H1 (cell line): ENCODE results near the gene ATP7A. TPM values are rescaled to one million over a fixed set of nuclear protein-coding genes. Genes with fewer than 3 reads are reported as not detected.

ENCODE experiments used
- CTCF ChIA-PET: fragments of 300-600 bp; sonication (Branson Sonifier 250); formaldehyde crosslinking; loops from one replicate; lab custom pipeline; 2021; ENCODE audit not compliant: partially characterized antibody; lab: Charles Lee
- POLR2A ChIA-PET: fragments of 300-600 bp; sonication (Branson Sonifier 250); formaldehyde crosslinking; loops from one replicate; lab custom pipeline; 2021; ENCODE audit warnings: inconsistent platforms; ENCODE audit not compliant: partially characterized antibody; lab: Charles Lee
- DNase-seq, 2 experiments: peaks; one replicate each; pipeline versions ENCODE4 v3.0.0 to v3.0.0-alpha.2; 2010 to 2022; ENCODE audit warnings: low spot score in 2 of 2, low read depth in 1 of 2, mixed read lengths in 1 of 2
- FAIRE-seq: peaks from 2 replicates; lab custom pipeline; 2011; peaks lifted over from hg19 to GRCh38; lab: Jason Lieb, UNC
- H2AFZ ChIP-seq: 2 replicates; pipeline ENCODE4 v1.8.1; 2012; ENCODE audit warnings: low read length, inconsistent platforms
- H2AK5ac ChIP-seq: 2 replicates; pipeline ENCODE4 v1.6.1; 2013; ENCODE audit warnings: low read depth, low read length
- H2BK120ac ChIP-seq: replicated peaks from 2 replicates; pipeline ENCODE3; 2013; ENCODE audit warnings: low read depth, low read length, inconsistent platforms
- H2BK12ac ChIP-seq: 2 replicates; pipeline ENCODE4 v1.6.1; 2013; ENCODE audit warnings: low read depth, low read length
- H2BK15ac ChIP-seq: 2 replicates; pipeline ENCODE4 v1.6.1; 2013; ENCODE audit warnings: low read length
- H2BK20ac ChIP-seq: 2 replicates; pipeline ENCODE4 v1.6.1; 2013; ENCODE audit warnings: low read length
- H2BK5ac ChIP-seq: 2 replicates; pipeline ENCODE4 v1.6.1; 2013; ENCODE audit warnings: low read depth, low read length
- H3K14ac ChIP-seq: 2 replicates; pipeline ENCODE4 v1.6.1; 2013; ENCODE audit warnings: inconsistent platforms; ENCODE audit not compliant: insufficient read length
- H3K18ac ChIP-seq: 2 replicates; pipeline ENCODE4 v1.6.1; 2013; ENCODE audit warnings: low read length; ENCODE audit errors: extremely low read depth
- H3K23ac ChIP-seq: 2 replicates; pipeline ENCODE4 v1.6.1; 2013; ENCODE audit warnings: inconsistent platforms; ENCODE audit not compliant: insufficient read length
- H3K23me2 ChIP-seq: 2 replicates; pipeline ENCODE4 v1.6.1; 2013; ENCODE audit warnings: low read depth, low read length
- H3K27ac ChIP-seq: 2 replicates; pipeline ENCODE4 v1.6.1; 2011; ENCODE audit warnings: low read depth, low read length, inconsistent platforms
- H3K27me3 ChIP-seq, 4 experiments: replicated peaks in 1 of 4; 1 replicate in 1 of 4; 2 replicates in 3 of 4; pipeline versions ENCODE4 v1.6.1 to v1.8.1; 2011 to 2013; ENCODE audit warnings: low read length in 3 of 4, mild to moderate bottlenecking in 3 of 4, inconsistent platforms in 2 of 4, mixed read lengths in 2 of 4, moderate library complexity in 1 of 4; ENCODE audit not compliant: control insufficient read depth in 3 of 4, insufficient read depth in 3 of 4; ENCODE audit errors: extremely low read depth in 1 of 4
- H3K36me3 ChIP-seq, 4 experiments: 2 replicates each; pipeline versions ENCODE4 v1.6.1 to v1.8.1; 2011 to 2013; ENCODE audit warnings: mild to moderate bottlenecking in 4 of 4, low read length in 3 of 4, moderate library complexity in 2 of 4, control low read depth in 1 of 4, inconsistent platforms in 1 of 4; ENCODE audit not compliant: insufficient read depth in 4 of 4, control insufficient read depth in 2 of 4
- H3K4ac ChIP-seq: replicated peaks from 2 replicates; pipeline ENCODE3; 2013; ENCODE audit warnings: low read length, low read depth, mixed read lengths, inconsistent platforms; ENCODE audit not compliant: insufficient read length
- H3K4me1 ChIP-seq, 4 experiments: replicated peaks in 1 of 4; 1 replicate in 1 of 4; 2 replicates in 3 of 4; pipeline versions ENCODE4 v1.6.1 to v1.8.1; 2011 to 2013; ENCODE audit warnings: low read length in 3 of 4, inconsistent platforms in 2 of 4, mixed read lengths in 1 of 4; ENCODE audit not compliant: insufficient read depth in 4 of 4, control insufficient read depth in 3 of 4
- H3K4me2 ChIP-seq, 2 experiments: 2 replicates each; pipeline versions ENCODE4 v1.6.1 to v1.8.1; 2011 to 2013; ENCODE audit warnings: low read depth in 2 of 2, low read length in 2 of 2, control low read depth in 1 of 2, inconsistent platforms in 1 of 2, mild to moderate bottlenecking in 1 of 2; ENCODE audit not compliant: insufficient read depth in 1 of 2
- H3K4me3 ChIP-seq, 4 experiments: fragments of 200-600, 300-600 bp in 1 of 4; sonication (generic), shearing (Covaris generic), sonication (Bioruptor Twin) in 1 of 4; 2 replicates each; pipeline versions ENCODE4 v1.5.1 to v1.8.1; 2011 to 2016; ENCODE audit warnings: low read length in 4 of 4, low read depth in 3 of 4, control low read depth in 2 of 4, inconsistent platforms in 2 of 4, mild to moderate bottlenecking in 2 of 4, mixed read lengths in 1 of 4, moderate library complexity in 1 of 4; ENCODE audit not compliant: insufficient read depth in 2 of 4; ENCODE audit errors: extremely low read depth in 1 of 4
- H3K56ac ChIP-seq: replicated peaks from 2 replicates; pipeline ENCODE3; 2013; ENCODE audit warnings: low read depth, mild to moderate bottlenecking, mixed read lengths, low read length, inconsistent platforms; ENCODE audit not compliant: insufficient read length
- H3K79me1 ChIP-seq: 2 replicates; pipeline ENCODE4 v1.6.1; 2013; ENCODE audit warnings: low read depth, low read length, control low read depth
- H3K79me2 ChIP-seq, 2 experiments: 2 replicates each; pipeline versions ENCODE4 v1.6.1 to v1.8.1; 2012 to 2013; ENCODE audit warnings: low read length in 2 of 2, mild to moderate bottlenecking in 2 of 2, inconsistent platforms in 1 of 2; ENCODE audit not compliant: insufficient read depth in 2 of 2, control insufficient read depth in 1 of 2
- H3K9ac ChIP-seq, 4 experiments: replicated peaks in 1 of 4; 1 replicate in 1 of 4; 2 replicates in 3 of 4; pipeline versions ENCODE4 v1.6.1 to v1.8.1; 2011 to 2013; ENCODE audit warnings: low read depth in 3 of 4, low read length in 3 of 4, control low read depth in 2 of 4, mild to moderate bottlenecking in 2 of 4, moderate library complexity in 2 of 4, inconsistent platforms in 1 of 4; ENCODE audit errors: extremely low read depth in 1 of 4
- H3K9me3 ChIP-seq, 2 experiments: 2 replicates each; pipeline versions ENCODE4 v1.6.1 to v1.8.1; 2012 to 2013; ENCODE audit warnings: mild to moderate bottlenecking in 2 of 2, moderate library complexity in 2 of 2, control low read depth in 1 of 2, inconsistent platforms in 1 of 2, low read depth in 1 of 2, low read length in 1 of 2, mixed read lengths in 1 of 2; ENCODE audit not compliant: insufficient read depth in 2 of 2
- H4K20me1 ChIP-seq, 2 experiments: replicated peaks in 1 of 2; 2 replicates each; pipeline versions ENCODE3 to v1.8.1; 2011 to 2013; ENCODE audit warnings: inconsistent platforms in 2 of 2, low read length in 2 of 2, mild to moderate bottlenecking in 1 of 2; ENCODE audit not compliant: insufficient read depth in 2 of 2, control insufficient read depth in 1 of 2
- H4K5ac ChIP-seq: 2 replicates; pipeline ENCODE4 v1.6.1; 2013; ENCODE audit warnings: low read length, low read depth, mixed read lengths, inconsistent platforms; ENCODE audit not compliant: insufficient read length
- H4K8ac ChIP-seq: 2 replicates; pipeline ENCODE4 v1.8.0; 2013; ENCODE audit warnings: mild to moderate bottlenecking, moderate library complexity, low read length, inconsistent platforms; ENCODE audit not compliant: insufficient read depth; ENCODE audit errors: extremely low read depth
- H4K91ac ChIP-seq: replicated peaks from 2 replicates; pipeline ENCODE3; 2013; ENCODE audit warnings: low read length, mixed read lengths, inconsistent platforms; ENCODE audit not compliant: insufficient read length
- ATF2 ChIP-seq: IDR thresholded peaks from 2 replicates; pipeline ENCODE4 v1.6.1; 2012; ENCODE audit warnings: low read length, inconsistent platforms
- CREB1 ChIP-seq: IDR thresholded peaks from 2 replicates; pipeline ENCODE4 v1.6.1; 2012; ENCODE audit warnings: inconsistent platforms
- FOSL1 ChIP-seq: IDR thresholded peaks from 2 replicates; pipeline ENCODE4 v1.6.1; 2011; ENCODE audit warnings: mild to moderate bottlenecking, low read depth, low read length, moderate library complexity; ENCODE audit not compliant: insufficient read depth
- HDAC2 ChIP-seq, 2 experiments: fragments of 300-600 bp in 1 of 2; sonication (generic) in 1 of 2; IDR thresholded peaks; 2 replicates each; pipeline ENCODE4 v1.6.1; 2011 to 2012; ENCODE audit warnings: low read depth in 2 of 2, low read length in 2 of 2, mild to moderate bottlenecking in 2 of 2, moderate library complexity in 2 of 2, borderline replicate concordance in 1 of 2, inconsistent platforms in 1 of 2
- MAX ChIP-seq: IDR thresholded peaks from 2 replicates; pipeline ENCODE4 v1.6.1; 2012; ENCODE audit warnings: inconsistent platforms
- RBBP5 ChIP-seq: IDR thresholded peaks from 2 replicates; pipeline ENCODE4 v1.7.1; 2012; ENCODE audit warnings: low read depth, mild to moderate bottlenecking, inconsistent platforms, low read length, moderate library complexity, borderline replicate concordance
- RNF2 ChIP-seq: fragments of 200-900, 300-1000 bp; sonication (generic); IDR thresholded peaks from 2 replicates; pipeline ENCODE4 v1.7.1; 2016; ENCODE audit warnings: borderline replicate concordance, low read depth, mild to moderate bottlenecking, antibody characterized with exemption, low read length; ENCODE audit not compliant: poor library complexity, severe bottlenecking; ENCODE audit errors: missing control alignments
- SIRT6 ChIP-seq: IDR thresholded peaks from one replicate; pipeline ENCODE4 v1.7.1; 2012; ENCODE audit warnings: low read length, inconsistent platforms
- SP1 ChIP-seq: IDR thresholded peaks from 2 replicates; pipeline ENCODE4 v1.6.1; 2011; ENCODE audit warnings: low read depth, low read length
- SUZ12 ChIP-seq: fragments of 200-600 bp; sonication (generic); IDR thresholded peaks from 2 replicates; pipeline ENCODE4 v1.6.1; 2012; ENCODE audit warnings: mild to moderate bottlenecking, inconsistent platforms, low read length, moderate library complexity, mixed read lengths
- USF2 ChIP-seq: IDR thresholded peaks from 2 replicates; pipeline ENCODE4 v1.6.1; 2011; ENCODE audit warnings: low read length, improper control_type of control experiment
- WGBS, 2 experiments: shearing (Covaris generic) in 1 of 2; methylation state at CpG; one replicate each; pipeline versions ENCODE4 v1.1.6 to v1.1.7; 2013 to 2015; ENCODE audit warnings: low lambda C conversion rate in 2 of 2, mixed read lengths in 2 of 2, inconsistent platforms in 1 of 2, low coverage in 1 of 2, missing lambda C conversion rate in 1 of 2; ENCODE audit not compliant: insufficient replicate concordance in 2 of 2, insufficient coverage in 1 of 2, insufficient read length in 1 of 2; ENCODE audit errors: extremely low coverage in 1 of 2, missing lambda C conversion rate in 1 of 2; 5-methylcytosine and 5-hydroxymethylcytosine counted together
- polyA plus RNA-seq, 7 experiments: library from polyadenylated mRNA; depleted of rRNA in 3 of 7; stranded (reverse) in 5 of 7; unstranded in 2 of 7; fragments of >200 nt in 5 of 7; fragments of 200-250 nt in 2 of 7; gene quantifications; 1 replicate in 5 of 7; 2 replicates in 1 of 7; 4 replicates in 1 of 7; pipeline versions ENCODE4 v1.2.1 to v1.2.3, GENCODE V29; 2011 to 2013; ENCODE audit warnings: missing spikeins in 2 of 7, mixed read lengths in 2 of 7
- total RNA-seq: library from RNA; stranded (reverse); fragmentation: NEBNext Ultra II Directional; extraction: Animal tissue kit (Norgen Biotek cat#: 25700); gene quantifications from 2 replicates; pipeline ENCODE4 v1.2.1, GENCODE V29; 2021

ATP7A gene
- total and polyA plus RNA-seq, 2 of the 8 experiments (the other 6 are each of a cell fraction or from before 2014, with no cell fraction given): 0.73 to 2.8 TPM

- no peaks in the 10 kb centered on the region for H3K9me3 ChIP-seq
- no peak overlapping the region for H4K5ac ChIP-seq
- no peak overlapping the region for H3K23ac ChIP-seq
- H2AFZ ChIP-seq: no peak overlapping the region
- no peak overlapping the region for H2BK20ac ChIP-seq
- ChIA-PET CTCF (interaction anchor here (1.0 to 1.3 kb wide), 2 partner anchors 9 to 54 kb away, joined by 5 to 6 read pairs; no protein-coding TSS in a partner anchor), POLR2A (no interaction called here)
- no peak overlapping the region for H2AK5ac ChIP-seq
- no peak overlapping the region for H4K91ac ChIP-seq
- H2BK15ac ChIP-seq: no peak overlapping the region
- H2BK12ac ChIP-seq: no peak overlapping the region
- no peak overlapping the region for H2BK120ac ChIP-seq
- no peaks in the 10 kb centered on the region for H3K4me1 ChIP-seq
- H4K8ac ChIP-seq: no peak overlapping the region
- 95% methylated on average over 3 of the region's 3 CpGs; no CpG with 5 or more reads in 1 of the 2 experiments for WGBS, 2 experiments
- H3K4me2 ChIP-seq: no peak overlapping the region
- FAIRE-seq: no peak
- no peaks in the 10 kb centered on the region for H3K27me3 ChIP-seq
- no peak overlapping the region for H3K14ac ChIP-seq
- no peak overlapping the region for H2BK5ac ChIP-seq
- H3K79me1 ChIP-seq: no peaks in the 10 kb centered on the region
- H3K23me2 ChIP-seq: no peaks in the 10 kb centered on the region
- no peaks in the 10 kb centered on the region for H4K20me1 ChIP-seq
- no peak overlapping the region for H3K18ac ChIP-seq
- no peak for DNase-seq
- no peaks in the 10 kb centered on the region for H3K36me3 ChIP-seq
- H3K27ac ChIP-seq: no peak overlapping the region
- no peaks in the 10 kb centered on the region for H3K79me2 ChIP-seq
- H3K56ac ChIP-seq: no peak overlapping the region
- no peak overlapping the region for H3K4me3 ChIP-seq
- H3K4ac ChIP-seq: no peak overlapping the region
- H3K9ac ChIP-seq: no peak overlapping the region
- TF ChIP-seq SUZ12 (no peak), SP1 (no peak), MAX (no peak), HDAC2 (IDR thresholded peaks at IDR 0.05; ENCODE audit: borderline replicate concordance in 1 of 2, low read depth in 2 of 2, low read length in 2 of 2) (no peak), CREB1 (no peak), RNF2 (no peak), ATF2 (no peak), RBBP5 (no peak), FOSL1 (no peak), SIRT6 (no peak), USF2 (no peak)
Observed at GRCh38 chrX:78037881-78038280, 127.4 kb downstream of the ATP7A start.
